MCF 10A (cell line): Measurements from ENCODE around the gene SHISA9. TPM values are rescaled to one million over a fixed set of nuclear protein-coding genes. Genes with fewer than 3 reads are reported as not detected.

Source experiments
- BruUV-seq: library from RNA; stranded (reverse); fragments of 400-500 nt; replicated peaks from 2 replicates; lab custom pipeline; 2021; lab: Mats Ljungman, UMichigan
- CTCF ChIA-PET: fragments of 300-600 bp; sonication (Branson Sonifier 250); formaldehyde crosslinking; extraction: SDS; loops from one replicate; lab custom pipeline; 2021; ENCODE audit warnings: antibody characterized with exemption, inconsistent platforms; lab: Yijun Ruan, JAX
- POLR2A ChIA-PET: fragments of 300-600, 350-650 bp; sonication (Branson Sonifier 250); formaldehyde crosslinking; extraction: SDS; loops from one replicate; lab custom pipeline; 2020; ENCODE audit warnings: antibody characterized with exemption, inconsistent platforms; lab: Yijun Ruan, JAX
- DNase-seq: peaks from one replicate; pipeline ENCODE4 v3.0.0-alpha.2; 2018; ENCODE audit not compliant: unreplicated experiment
- H3K27ac Mint-ChIP-seq: one replicate; pipeline ENCODE4 v1.8.0; 2022; ENCODE audit warnings: mild to moderate bottlenecking, low read depth, mixed read lengths; ENCODE audit not compliant: unreplicated experiment
- H3K27me3 Mint-ChIP-seq: one replicate; pipeline ENCODE4 v1.8.0; 2022; ENCODE audit warnings: mixed read lengths; ENCODE audit not compliant: insufficient read depth, unreplicated experiment
- H3K36me3 Mint-ChIP-seq: one replicate; pipeline ENCODE4 v1.8.0; 2022; ENCODE audit warnings: mild to moderate bottlenecking, moderate library complexity, mixed read lengths; ENCODE audit not compliant: insufficient read depth, unreplicated experiment
- H3K4me1 Mint-ChIP-seq: one replicate; pipeline ENCODE4 v1.8.0; 2022; ENCODE audit warnings: mixed read lengths; ENCODE audit not compliant: insufficient read depth, unreplicated experiment
- H3K4me3 Mint-ChIP-seq: one replicate; pipeline ENCODE4 v1.8.0; 2022; ENCODE audit warnings: mild to moderate bottlenecking, moderate library complexity, mixed read lengths; ENCODE audit not compliant: unreplicated experiment
- H3K9me3 Mint-ChIP-seq: one replicate; pipeline ENCODE4 v1.8.0; 2022; ENCODE audit warnings: mixed read lengths; ENCODE audit not compliant: unreplicated experiment
- intact Hi-C: fragments of 100-400 bp; cut with micrococcal nuclease; formaldehyde crosslinking; loops from 2 replicates; pipeline ENCODE4 v1.14.1; 2022
- total RNA-seq: library from RNA; stranded (reverse); gene quantifications from 2 replicates; pipeline ENCODE4 v1.2.3, GENCODE V29; 2022
- TF ChIP-seq, protein P1 (sequence below): fragments of 200-600 bp; IDR thresholded peaks from one replicate; pipeline ENCODE4 v1.8.0; 2022; ENCODE audit warnings: antibody characterized with exemption, mild to moderate bottlenecking; ENCODE audit not compliant: unreplicated experiment

The SHISA9 gene
- total RNA-seq, 1 experiment from 2014 or later: 8.0 TPM

DNA sequence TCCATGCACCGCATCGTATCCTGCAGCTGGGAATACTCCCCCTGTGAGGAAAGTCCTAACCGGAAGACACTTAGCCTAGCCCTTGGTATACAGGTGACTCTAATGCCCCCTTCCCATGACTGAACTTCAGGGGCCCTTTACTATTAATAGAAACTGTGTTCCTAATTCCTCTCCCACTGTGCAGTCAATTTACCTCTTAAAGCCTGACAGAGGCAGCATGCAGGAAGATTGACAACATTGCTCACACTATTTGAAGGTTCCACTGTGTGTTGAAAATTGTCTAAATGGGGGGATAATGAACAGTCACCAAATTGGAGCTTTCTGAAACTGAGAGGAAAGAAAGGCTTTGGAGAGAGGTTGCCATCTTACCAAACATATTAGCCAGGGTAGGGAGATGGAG is 222.6 kb downstream of the SHISA9 start:
- H3K27me3 Mint-ChIP-seq: no peaks in the 10 kb centered on the region
- H3K9me3 Mint-ChIP-seq: no peaks in the 10 kb centered on the region
- H3K4me1 Mint-ChIP-seq: no peaks in the 10 kb centered on the region
- BruUV-seq: no TSS peak
- no peak overlapping the region for H3K27ac Mint-ChIP-seq
- TF ChIP-seq, protein P1, sequence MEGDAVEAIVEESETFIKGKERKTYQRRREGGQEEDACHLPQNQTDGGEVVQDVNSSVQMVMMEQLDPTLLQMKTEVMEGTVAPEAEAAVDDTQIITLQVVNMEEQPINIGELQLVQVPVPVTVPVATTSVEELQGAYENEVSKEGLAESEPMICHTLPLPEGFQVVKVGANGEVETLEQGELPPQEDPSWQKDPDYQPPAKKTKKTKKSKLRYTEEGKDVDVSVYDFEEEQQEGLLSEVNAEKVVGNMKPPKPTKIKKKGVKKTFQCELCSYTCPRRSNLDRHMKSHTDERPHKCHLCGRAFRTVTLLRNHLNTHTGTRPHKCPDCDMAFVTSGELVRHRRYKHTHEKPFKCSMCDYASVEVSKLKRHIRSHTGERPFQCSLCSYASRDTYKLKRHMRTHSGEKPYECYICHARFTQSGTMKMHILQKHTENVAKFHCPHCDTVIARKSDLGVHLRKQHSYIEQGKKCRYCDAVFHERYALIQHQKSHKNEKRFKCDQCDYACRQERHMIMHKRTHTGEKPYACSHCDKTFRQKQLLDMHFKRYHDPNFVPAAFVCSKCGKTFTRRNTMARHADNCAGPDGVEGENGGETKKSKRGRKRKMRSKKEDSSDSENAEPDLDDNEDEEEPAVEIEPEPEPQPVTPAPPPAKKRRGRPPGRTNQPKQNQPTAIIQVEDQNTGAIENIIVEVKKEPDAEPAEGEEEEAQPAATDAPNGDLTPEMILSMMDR: no peak
- intact Hi-C loops: no loop called here
- H3K4me3 Mint-ChIP-seq: no peak overlapping the region
- no peaks in the 10 kb centered on the region for H3K36me3 Mint-ChIP-seq
- CTCF ChIA-PET: no interaction called here
- no peak for DNase-seq
- POLR2A ChIA-PET: no interaction called here

GRCh38 chr16:13127144-13127543 is 225.7 kb downstream of the SHISA9 start:
- Mint-ChIP-seq H3K9me3 (no peaks in the 10 kb centered on the region), H3K27me3 (no peaks in the 10 kb centered on the region), H3K4me1 (peaks cover 17% of the 10 kb centered on the region), H3K27ac (peak overlapping the region; percentile 17), H3K4me3 (no peak overlapping the region), H3K36me3 (no peaks in the 10 kb centered on the region)
- intact Hi-C loops: no loop called here
- no peak for DNase-seq
- BruUV-seq: no TSS peak
- POLR2A ChIA-PET: no interaction called here
- CTCF ChIA-PET: interaction anchor here (1.0 kb wide), 1 partner anchor 327 kb away, joined by 3 read pairs; no protein-coding TSS in a partner anchor
- TF ChIP-seq, protein P1: no peak

- BruUV-seq: no TSS peak
- ChIA-PET POLR2A (interaction anchor here (0.9 kb wide), 1 partner anchor 332 kb away, joined by 3 read pairs; no protein-coding TSS in a partner anchor), CTCF (no interaction called here)
- intact Hi-C loops: no loop called here
- Mint-ChIP-seq H3K9me3 (peaks cover 8% of the 10 kb centered on the region), H3K4me3 (no peak overlapping the region), H3K36me3 (no peaks in the 10 kb centered on the region), H3K4me1 (peaks cover 22% of the 10 kb centered on the region), H3K27me3 (no peaks in the 10 kb centered on the region), H3K27ac (no peak overlapping the region)
- no peak for DNase-seq
- TF ChIP-seq, protein P1: no peak
Measured at GRCh38 chr16:13130586-13130985, 229.2 kb downstream of the SHISA9 start.

GRCh38 chr16:13134836-13135235 is 233.4 kb downstream of the SHISA9 start:
- intact Hi-C loops: no loop called here
- ChIA-PET CTCF (interaction anchor here (0.5 kb wide), 1 partner anchor 101 kb away, joined by 3 read pairs; no protein-coding TSS in a partner anchor), POLR2A (no interaction called here)
- H3K36me3 Mint-ChIP-seq: no peaks in the 10 kb centered on the region
- TF ChIP-seq, protein P1: no peak
- DNase-seq: no peak
- no peak overlapping the region for H3K4me3 Mint-ChIP-seq
- H3K4me1 Mint-ChIP-seq: peaks cover 32% of the 10 kb centered on the region
- no peaks in the 10 kb centered on the region for H3K27me3 Mint-ChIP-seq
- peaks cover 15% of the 10 kb centered on the region for H3K9me3 Mint-ChIP-seq
- no peak overlapping the region for H3K27ac Mint-ChIP-seq
- BruUV-seq: no TSS peak
